WERI-Rb-1 (cell line): ENCODE results near the gene DHRS9.

Experiments
- DNase-seq: peaks from one replicate; pipeline ENCODE4 v3.0.0-alpha.2; 2020
- H3K27ac ChIP-seq: fragments of 250-450 bp; sonication (Bioruptor Pico); 2 replicates; pipeline ENCODE4 v1.5.1; 2020; ENCODE audit warnings: mild to moderate bottlenecking, moderate library complexity
- H3K27me3 ChIP-seq: fragments of 250-450 bp; sonication (Bioruptor Pico); 2 replicates; pipeline ENCODE4 v1.5.1; 2021; ENCODE audit warnings: mild to moderate bottlenecking, low read depth, moderate library complexity; ENCODE audit not compliant: insufficient read depth, severe bottlenecking
- H3K36me3 ChIP-seq: fragments of 250-450 bp; sonication (Bioruptor Pico); 2 replicates; pipeline ENCODE4 v1.5.1; 2020; ENCODE audit warnings: mild to moderate bottlenecking, moderate library complexity
- H3K4me3 ChIP-seq: 2 replicates; pipeline ENCODE4 v1.5.1; 2011; ENCODE audit warnings: low read depth, mild to moderate bottlenecking, control low read depth, low read length
- H3K9me3 ChIP-seq: fragments of 250-450 bp; sonication (Bioruptor Pico); 2 replicates; pipeline ENCODE4 v1.5.1; 2021; ENCODE audit warnings: mild to moderate bottlenecking, moderate library complexity; ENCODE audit not compliant: severe bottlenecking
- CTCF ChIP-seq: IDR thresholded peaks from 2 replicates; pipeline ENCODE4 v1.5.1; 2011; ENCODE audit warnings: low read depth, mild to moderate bottlenecking, control low read depth, inconsistent platforms, low read length

The DHRS9 gene

GRCh38 chr2:169094676-169095075, 25.3 kb downstream of the DHRS9 start:
- TF ChIP-seq CTCF = no peak
- Histone ChIP-seq H3K9me3 (no peaks in the 10 kb centered on the region), H3K4me3 (no peak overlapping the region), H3K36me3 (no peaks in the 10 kb centered on the region), H3K27me3 (peaks cover 7% of the 10 kb centered on the region), H3K27ac (no peak overlapping the region)
- no peak for DNase-seq

GRCh38 chr2:169095621-169096105, 26.3 kb downstream of the DHRS9 start:
- no peaks in the 10 kb centered on the region for H3K9me3 ChIP-seq
- no peak overlapping the region for H3K27ac ChIP-seq
- no peak for DNase-seq
- no peak overlapping the region for H3K4me3 ChIP-seq
- TF ChIP-seq CTCF = no peak
- peaks cover 7% of the 10 kb centered on the region for H3K27me3 ChIP-seq
- H3K36me3 ChIP-seq = no peaks in the 10 kb centered on the region

GRCh38 chr2:169104848-169105247, 35.5 kb downstream of the DHRS9 start:
- Histone ChIP-seq H3K36me3 (no peaks in the 10 kb centered on the region), H3K4me3 (no peak overlapping the region), H3K9me3 (no peaks in the 10 kb centered on the region), H3K27me3 (peaks cover 29% of the 10 kb centered on the region), H3K27ac (no peak overlapping the region)
- TF ChIP-seq CTCF = no peak
- no peak for DNase-seq

- Histone ChIP-seq H3K27ac (no peak overlapping the region), H3K36me3 (no peaks in the 10 kb centered on the region), H3K9me3 (no peaks in the 10 kb centered on the region), H3K4me3 (no peak overlapping the region), H3K27me3 (peaks cover 34% of the 10 kb centered on the region)
- no peak for TF ChIP-seq CTCF
- no peak for DNase-seq
Observed at GRCh38 chr2:169105476-169105875, 36.1 kb downstream of the DHRS9 start.

GRCh38 chr2:169106134-169106533, 36.8 kb downstream of the DHRS9 start:
- H3K27me3 ChIP-seq = peaks cover 34% of the 10 kb centered on the region
- TF ChIP-seq CTCF = no peak

More at GRCh38 chr2:169106134-169106533, 36.8 kb downstream of the DHRS9 start:
- H3K4me3 ChIP-seq = no peak overlapping the region
- no peak overlapping the region for H3K27ac ChIP-seq
- no peaks in the 10 kb centered on the region for H3K9me3 ChIP-seq
- H3K36me3 ChIP-seq = no peaks in the 10 kb centered on the region
- DNase-seq = no peak
